Osteoblast (primary cell): ENCODE results near the gene DLGAP1. TPM values are rescaled to one million over a fixed set of nuclear protein-coding genes. Genes with fewer than 3 reads are reported as not detected.

ENCODE experiments used
- DNase-seq: peaks from one replicate; pipeline ENCODE4 v3.0.0; 2011; ENCODE audit warnings: low spot score, mixed read lengths; ENCODE audit not compliant: insufficient read length; ENCODE audit errors: missing footprints
- H2AFZ ChIP-seq: 2 replicates; pipeline ENCODE4 v1.6.0; 2011; ENCODE audit warnings: mild to moderate bottlenecking, low read length
- H3K27ac ChIP-seq: 2 replicates; pipeline ENCODE4 v1.5.1; 2011; ENCODE audit warnings: mild to moderate bottlenecking, low read depth, low read length, moderate library complexity
- H3K27me3 ChIP-seq: 2 replicates; pipeline ENCODE4 v1.6.0; 2012; ENCODE audit warnings: mild to moderate bottlenecking, control low read depth, inconsistent platforms, low read length, moderate library complexity; ENCODE audit not compliant: insufficient read depth
- H3K36me3 ChIP-seq: 2 replicates; pipeline ENCODE4 v1.5.1; 2011; ENCODE audit warnings: mild to moderate bottlenecking, low read length, control low read depth, moderate library complexity; ENCODE audit not compliant: insufficient read depth
- H3K4me1 ChIP-seq: 2 replicates; pipeline ENCODE4 v1.5.1; 2011; ENCODE audit warnings: mild to moderate bottlenecking, low read length, control low read depth, moderate library complexity; ENCODE audit not compliant: insufficient read depth
- H3K4me2 ChIP-seq: 2 replicates; pipeline ENCODE4 v1.6.0; 2011; ENCODE audit warnings: mild to moderate bottlenecking, low read length; ENCODE audit not compliant: insufficient read depth
- H3K4me3 ChIP-seq: fragments of 200-600 bp; sonication (generic); 3 replicates; pipeline ENCODE4 v1.5.1; 2012; ENCODE audit warnings: mild to moderate bottlenecking, low read length, inconsistent platforms; ENCODE audit not compliant: insufficient read depth
- H3K79me2 ChIP-seq: 2 replicates; pipeline ENCODE4 v1.6.0; 2012; ENCODE audit warnings: mild to moderate bottlenecking, low read length, control low read depth, inconsistent platforms; ENCODE audit not compliant: insufficient read depth
- H3K9me3 ChIP-seq: 2 replicates; pipeline ENCODE4 v1.5.1; 2011; ENCODE audit warnings: low read depth, low read length, control low read depth
- H4K20me1 ChIP-seq: 2 replicates; pipeline ENCODE4 v1.6.0; 2012; ENCODE audit warnings: mild to moderate bottlenecking, low read length, control low read depth; ENCODE audit not compliant: insufficient read depth
- total RNA-seq: library from RNA; depleted of rRNA; stranded (reverse); fragments of >200 nt; gene quantifications from 2 replicates; pipeline ENCODE4 v1.2.3, GENCODE V29; 2012
- TF ChIP-seq, protein P1 (sequence below): IDR thresholded peaks from 2 replicates; pipeline ENCODE4 v1.5.1; 2011; ENCODE audit warnings: mild to moderate bottlenecking, low read depth, low read length, moderate library complexity; ENCODE audit errors: extremely low read depth

The DLGAP1 gene
- total RNA-seq, 1 donor, result not detected

DNA sequence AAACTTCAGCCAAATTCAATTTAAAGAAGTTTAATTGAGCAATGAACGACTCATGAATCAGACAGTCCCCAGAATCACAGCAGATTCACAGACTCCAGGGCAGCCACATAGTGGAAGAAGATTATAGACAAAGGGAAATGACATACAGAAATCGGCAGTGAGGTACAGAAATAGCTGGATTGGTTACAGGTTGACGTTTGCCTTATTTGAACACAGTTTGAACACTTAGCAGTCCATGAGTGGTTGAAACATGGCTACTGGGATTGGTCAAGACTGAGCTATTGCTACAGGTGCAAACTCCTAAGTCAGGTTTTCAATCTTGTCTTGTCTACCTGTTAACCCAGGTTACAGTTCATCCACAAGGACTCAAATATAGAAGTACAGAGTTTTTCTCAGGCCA, 169.6 kb downstream of the DLGAP1 start:
- Histone ChIP-seq H3K9me3 (no peaks in the 10 kb centered on the region), H4K20me1 (no peaks in the 10 kb centered on the region), H3K27ac (no peak overlapping the region), H2AFZ (no peak overlapping the region), H3K4me1 (no peaks in the 10 kb centered on the region), H3K79me2 (no peaks in the 10 kb centered on the region), H3K4me3 (no peak overlapping the region), H3K27me3 (no peaks in the 10 kb centered on the region), H3K36me3 (no peaks in the 10 kb centered on the region), H3K4me2 (no peak overlapping the region)
- no peak for DNase-seq
- TF ChIP-seq, protein P1, sequence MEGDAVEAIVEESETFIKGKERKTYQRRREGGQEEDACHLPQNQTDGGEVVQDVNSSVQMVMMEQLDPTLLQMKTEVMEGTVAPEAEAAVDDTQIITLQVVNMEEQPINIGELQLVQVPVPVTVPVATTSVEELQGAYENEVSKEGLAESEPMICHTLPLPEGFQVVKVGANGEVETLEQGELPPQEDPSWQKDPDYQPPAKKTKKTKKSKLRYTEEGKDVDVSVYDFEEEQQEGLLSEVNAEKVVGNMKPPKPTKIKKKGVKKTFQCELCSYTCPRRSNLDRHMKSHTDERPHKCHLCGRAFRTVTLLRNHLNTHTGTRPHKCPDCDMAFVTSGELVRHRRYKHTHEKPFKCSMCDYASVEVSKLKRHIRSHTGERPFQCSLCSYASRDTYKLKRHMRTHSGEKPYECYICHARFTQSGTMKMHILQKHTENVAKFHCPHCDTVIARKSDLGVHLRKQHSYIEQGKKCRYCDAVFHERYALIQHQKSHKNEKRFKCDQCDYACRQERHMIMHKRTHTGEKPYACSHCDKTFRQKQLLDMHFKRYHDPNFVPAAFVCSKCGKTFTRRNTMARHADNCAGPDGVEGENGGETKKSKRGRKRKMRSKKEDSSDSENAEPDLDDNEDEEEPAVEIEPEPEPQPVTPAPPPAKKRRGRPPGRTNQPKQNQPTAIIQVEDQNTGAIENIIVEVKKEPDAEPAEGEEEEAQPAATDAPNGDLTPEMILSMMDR, result no peak

DNA sequence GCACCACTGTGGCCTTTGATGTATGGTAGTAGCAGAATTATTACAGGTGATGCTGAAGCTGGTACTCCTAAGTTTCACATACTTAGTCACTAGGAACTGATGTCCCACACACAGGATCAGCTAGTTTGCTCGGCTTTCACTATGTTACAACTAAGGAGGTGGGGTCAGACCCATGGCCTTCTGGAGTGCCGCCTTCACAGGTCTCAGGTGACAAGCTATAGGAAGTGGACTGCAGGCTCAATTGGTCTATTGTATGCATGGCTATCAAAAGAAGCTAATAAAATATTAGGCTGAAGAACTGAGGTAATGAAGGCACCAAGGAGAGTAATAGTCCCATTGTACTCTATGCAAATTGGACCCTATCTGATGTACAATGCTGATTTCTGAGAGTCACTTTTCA, 170.6 kb downstream of the DLGAP1 start:
- H3K4me3 ChIP-seq, result no peak overlapping the region
- no peak for DNase-seq
- H2AFZ ChIP-seq, result no peak overlapping the region
- H3K36me3 ChIP-seq, result no peaks in the 10 kb centered on the region
- H3K4me2 ChIP-seq, result no peak overlapping the region
- no peak overlapping the region for H3K27ac ChIP-seq
- H3K27me3 ChIP-seq, result no peaks in the 10 kb centered on the region
- no peaks in the 10 kb centered on the region for H4K20me1 ChIP-seq
- H3K4me1 ChIP-seq, result no peaks in the 10 kb centered on the region
- no peaks in the 10 kb centered on the region for H3K79me2 ChIP-seq
- no peaks in the 10 kb centered on the region for H3K9me3 ChIP-seq
- TF ChIP-seq, protein P1, result no peak

DNA sequence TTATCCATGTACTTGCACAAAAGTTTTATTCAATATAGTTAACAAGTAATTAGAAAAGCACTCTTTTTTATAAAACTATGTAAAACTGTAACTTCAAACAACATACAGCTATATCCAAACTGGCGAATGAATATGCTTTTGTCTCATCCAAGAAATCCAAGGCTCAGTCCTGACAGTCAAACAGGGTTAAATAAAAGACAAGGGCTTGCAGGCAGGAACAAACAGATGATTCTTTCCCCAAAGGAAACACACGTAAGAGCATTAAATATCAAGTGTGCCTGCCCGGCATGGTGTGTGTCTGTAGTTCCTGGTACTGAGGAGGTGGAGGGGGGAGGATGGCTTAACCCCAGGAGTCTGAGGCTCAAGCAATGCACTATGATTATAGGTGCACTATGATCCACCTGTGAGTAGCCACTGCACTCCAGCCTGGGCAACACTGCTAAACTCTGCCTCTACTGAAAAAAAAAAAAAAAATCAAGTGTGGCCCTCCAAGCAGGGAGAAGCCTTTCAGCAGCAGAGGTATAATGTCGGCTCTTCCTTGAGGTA, 171.3 kb downstream of the DLGAP1 start:
- TF ChIP-seq, protein P1, result no peak
- Histone ChIP-seq H3K27ac (no peak overlapping the region), H3K4me3 (no peak overlapping the region), H3K27me3 (no peaks in the 10 kb centered on the region), H2AFZ (no peak overlapping the region), H3K36me3 (no peaks in the 10 kb centered on the region), H3K79me2 (no peaks in the 10 kb centered on the region), H3K4me2 (no peak overlapping the region), H3K9me3 (no peaks in the 10 kb centered on the region), H3K4me1 (no peaks in the 10 kb centered on the region), H4K20me1 (no peaks in the 10 kb centered on the region)
- DNase-seq, result no peak

DNA sequence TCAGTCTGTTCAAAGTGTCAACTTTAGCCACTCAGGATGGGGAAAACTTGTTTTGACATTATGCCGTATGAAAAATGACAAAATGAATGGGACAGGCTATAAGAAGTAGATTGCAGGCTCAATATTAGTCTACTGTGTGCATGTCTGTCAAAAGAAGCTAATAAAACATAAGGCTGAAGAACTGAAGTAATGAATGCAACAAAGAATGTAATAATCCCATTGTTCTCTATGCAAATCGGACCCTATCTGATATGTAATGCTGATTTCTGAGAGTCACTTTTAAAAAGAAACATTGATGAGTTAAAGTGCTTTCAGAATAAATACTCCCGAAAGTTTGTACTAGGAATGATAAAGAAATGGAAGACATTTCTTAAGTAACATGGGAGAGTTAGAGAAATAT, 172.2 kb downstream of the DLGAP1 start:
- Histone ChIP-seq H3K27ac (no peak overlapping the region), H4K20me1 (no peaks in the 10 kb centered on the region), H3K36me3 (no peaks in the 10 kb centered on the region), H3K79me2 (no peaks in the 10 kb centered on the region), H3K27me3 (no peaks in the 10 kb centered on the region), H3K4me2 (no peak overlapping the region), H2AFZ (no peak overlapping the region), H3K4me3 (no peak overlapping the region), H3K4me1 (no peaks in the 10 kb centered on the region), H3K9me3 (no peaks in the 10 kb centered on the region)
- TF ChIP-seq, protein P1, result no peak
- no peak for DNase-seq
